K562 (cell line): ENCODE measurements around the gene ROBO2. TPM values are rescaled to one million over a fixed set of nuclear protein-coding genes. Genes with fewer than 3 reads are reported as not detected.

Source experiments
- BACH1 ChIP-seq: fragments of 200-800 bp; sonication (Bioruptor generic); IDR thresholded peaks from 2 replicates; pipeline ENCODE4 v1.6.1; 2016; ENCODE audit warnings: missing genetic modification characterization, missing compliant biosample characterization
- GTF2E2 ChIP-seq: fragments of 200-800 bp; sonication (Bioruptor generic); IDR thresholded peaks from 2 replicates; pipeline ENCODE4 v1.6.1; 2016; ENCODE audit warnings: missing genetic modification characterization, missing compliant biosample characterization
- HNRNPLL ChIP-seq: fragments of 200-400 bp; formaldehyde crosslinking; IDR thresholded peaks from 2 replicates; pipeline ENCODE4 v1.6.1; 2017; ENCODE audit warnings: low read length, low read depth, mild to moderate bottlenecking; ENCODE audit not compliant: poor library complexity, severe bottlenecking
- PCBP1 ChIP-seq: fragments of 200-400 bp; formaldehyde crosslinking; IDR thresholded peaks from 2 replicates; pipeline ENCODE4 v1.6.1; 2018; ENCODE audit warnings: mild to moderate bottlenecking, low read depth, low read length; ENCODE audit not compliant: poor library complexity, severe bottlenecking
- RHOXF2B ChIP-seq: fragments of 250-450 bp; sonication (Bioruptor Pico); conservative IDR thresholded peaks from 2 replicates; pipeline ENCODE4 v1.5.1; 2021
- SP2 ChIP-seq: IDR thresholded peaks from 2 replicates; pipeline ENCODE4 v1.6.1; 2011; ENCODE audit warnings: mild to moderate bottlenecking, low read depth, low read length, moderate library complexity; ENCODE audit not compliant: poor library complexity, severe bottlenecking; ENCODE audit errors: extremely low read depth
- STAG1 ChIP-seq: sonication (generic); formaldehyde crosslinking; IDR thresholded peaks from 2 replicates; pipeline ENCODE4 v1.5.0; 2020; ENCODE audit warnings: missing genetic modification reagents, borderline replicate concordance
- ZBED1 ChIP-seq: IDR thresholded peaks from 2 replicates; pipeline ENCODE4 v1.6.1; 2014
- ZNF445 ChIP-seq: fragments of 250-450 bp; sonication (Bioruptor Pico); IDR thresholded peaks from 2 replicates; pipeline ENCODE4 v1.4.0; 2020; ENCODE audit warnings: low read depth, mild to moderate bottlenecking, moderate library complexity
- polyA plus RNA-seq, 8 experiments: library from polyadenylated mRNA; depleted of rRNA in 4 of 8; stranded (reverse) in 5 of 8; unstranded in 3 of 8; fragments of >200 nt; fragmentation: Nextera tagmentation in 2 of 8; fragmentation: Illumina TruSeq in 1 of 8; extraction: Ambion mirVana in 2 of 8; extraction: Trizol in 1 of 8; gene quantifications; 2 replicates each; pipeline versions ENCODE4 v1.2.1 to v1.2.3, GENCODE V29; 2011 to 2014; ENCODE audit warnings: inconsistent platforms in 1 of 8, missing spikeins in 1 of 8
- total RNA-seq, 7 experiments: library from RNA; depleted of rRNA in 6 of 7; stranded (reverse); fragments of >200 nt in 6 of 7; fragmentation: Illumina TruSeq in 2 of 7; extraction: Trizol in 2 of 7; gene quantifications; 2 replicates each; pipeline versions ENCODE4 v1.2.1 to v1.2.3, GENCODE V29; 2011 to 2021; ENCODE audit warnings: low replicate concordance in 1 of 7
- TF ChIP-seq, protein P1 (sequence below), 2 experiments: IDR thresholded peaks; 2 replicates each; pipeline ENCODE4 v1.6.1; 2012; ENCODE audit warnings: improper control_type of control experiment in 2 of 2, low read depth in 2 of 2, low read length in 2 of 2, borderline replicate concordance in 1 of 2
- TF ChIP-seq, protein P2 (sequence below): sonication (generic); formaldehyde crosslinking; IDR thresholded peaks from 2 replicates; pipeline ENCODE4 v1.8.0; 2023; ENCODE audit warnings: mild to moderate bottlenecking, missing genetic modification reagents

Gene ROBO2
- total and polyA plus RNA-seq, 9 of the 15 experiments (the other 6 are each of a cell fraction or from before 2014, with no cell fraction given): 0.84 to 3.0 (median 1.7) TPM

DNA sequence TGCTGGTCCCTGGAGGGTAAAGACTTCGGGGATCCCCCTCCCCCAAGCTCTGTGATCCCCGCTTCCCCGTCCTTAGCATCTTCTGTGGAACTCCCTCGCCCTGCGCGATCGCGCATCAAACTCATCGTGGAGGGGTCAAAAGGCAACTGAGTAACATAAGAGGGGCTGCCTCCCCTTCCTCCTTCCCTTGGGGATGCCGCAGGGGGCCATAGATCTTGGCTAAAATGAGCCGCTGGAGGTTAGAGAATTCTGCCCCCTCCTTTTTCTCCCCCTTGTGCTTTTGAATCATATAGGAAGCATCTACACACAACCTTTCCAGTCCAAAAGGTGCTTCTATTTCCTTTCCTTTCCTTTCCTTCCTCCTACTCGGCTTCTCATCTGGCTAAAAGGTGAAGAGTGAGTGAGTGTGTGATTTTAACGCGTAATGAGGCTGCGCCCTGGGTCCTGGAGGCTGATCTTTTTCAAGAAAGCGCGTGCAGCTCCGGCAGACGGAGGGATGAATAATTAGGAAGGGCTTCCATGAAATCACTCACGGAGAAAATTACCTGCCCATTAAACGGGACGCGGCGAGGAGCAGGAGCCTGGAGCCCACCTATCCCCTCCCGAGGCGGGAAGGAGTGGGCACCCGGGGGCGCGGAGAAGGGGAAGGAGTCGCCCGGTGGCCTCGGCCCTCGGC is 831 bp upstream of the ROBO2 start (continued):
- no peak for TF ChIP-seq PCBP1
- TF ChIP-seq STAG1 (CRISPR knock-in tag): no peak
- no peak for TF ChIP-seq GTF2E2 (tag)
- no peak for TF ChIP-seq ZNF445 (CRISPR knock-in tag)
- TF ChIP-seq BACH1 (tag): no peak
- no peak for TF ChIP-seq HNRNPLL
- no peak for TF ChIP-seq RHOXF2B
- TF ChIP-seq ZBED1: no peak
- no peak for TF ChIP-seq SP2
- TF ChIP-seq, protein P1, sequence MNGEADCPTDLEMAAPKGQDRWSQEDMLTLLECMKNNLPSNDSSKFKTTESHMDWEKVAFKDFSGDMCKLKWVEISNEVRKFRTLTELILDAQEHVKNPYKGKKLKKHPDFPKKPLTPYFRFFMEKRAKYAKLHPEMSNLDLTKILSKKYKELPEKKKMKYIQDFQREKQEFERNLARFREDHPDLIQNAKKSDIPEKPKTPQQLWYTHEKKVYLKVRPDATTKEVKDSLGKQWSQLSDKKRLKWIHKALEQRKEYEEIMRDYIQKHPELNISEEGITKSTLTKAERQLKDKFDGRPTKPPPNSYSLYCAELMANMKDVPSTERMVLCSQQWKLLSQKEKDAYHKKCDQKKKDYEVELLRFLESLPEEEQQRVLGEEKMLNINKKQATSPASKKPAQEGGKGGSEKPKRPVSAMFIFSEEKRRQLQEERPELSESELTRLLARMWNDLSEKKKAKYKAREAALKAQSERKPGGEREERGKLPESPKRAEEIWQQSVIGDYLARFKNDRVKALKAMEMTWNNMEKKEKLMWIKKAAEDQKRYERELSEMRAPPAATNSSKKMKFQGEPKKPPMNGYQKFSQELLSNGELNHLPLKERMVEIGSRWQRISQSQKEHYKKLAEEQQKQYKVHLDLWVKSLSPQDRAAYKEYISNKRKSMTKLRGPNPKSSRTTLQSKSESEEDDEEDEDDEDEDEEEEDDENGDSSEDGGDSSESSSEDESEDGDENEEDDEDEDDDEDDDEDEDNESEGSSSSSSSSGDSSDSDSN (IDR thresholded peaks at IDR 0.05; ENCODE audit: borderline replicate concordance in 1 of 2, low read depth in 2 of 2, low read length in 2 of 2): no peak
- TF ChIP-seq, protein P2, sequence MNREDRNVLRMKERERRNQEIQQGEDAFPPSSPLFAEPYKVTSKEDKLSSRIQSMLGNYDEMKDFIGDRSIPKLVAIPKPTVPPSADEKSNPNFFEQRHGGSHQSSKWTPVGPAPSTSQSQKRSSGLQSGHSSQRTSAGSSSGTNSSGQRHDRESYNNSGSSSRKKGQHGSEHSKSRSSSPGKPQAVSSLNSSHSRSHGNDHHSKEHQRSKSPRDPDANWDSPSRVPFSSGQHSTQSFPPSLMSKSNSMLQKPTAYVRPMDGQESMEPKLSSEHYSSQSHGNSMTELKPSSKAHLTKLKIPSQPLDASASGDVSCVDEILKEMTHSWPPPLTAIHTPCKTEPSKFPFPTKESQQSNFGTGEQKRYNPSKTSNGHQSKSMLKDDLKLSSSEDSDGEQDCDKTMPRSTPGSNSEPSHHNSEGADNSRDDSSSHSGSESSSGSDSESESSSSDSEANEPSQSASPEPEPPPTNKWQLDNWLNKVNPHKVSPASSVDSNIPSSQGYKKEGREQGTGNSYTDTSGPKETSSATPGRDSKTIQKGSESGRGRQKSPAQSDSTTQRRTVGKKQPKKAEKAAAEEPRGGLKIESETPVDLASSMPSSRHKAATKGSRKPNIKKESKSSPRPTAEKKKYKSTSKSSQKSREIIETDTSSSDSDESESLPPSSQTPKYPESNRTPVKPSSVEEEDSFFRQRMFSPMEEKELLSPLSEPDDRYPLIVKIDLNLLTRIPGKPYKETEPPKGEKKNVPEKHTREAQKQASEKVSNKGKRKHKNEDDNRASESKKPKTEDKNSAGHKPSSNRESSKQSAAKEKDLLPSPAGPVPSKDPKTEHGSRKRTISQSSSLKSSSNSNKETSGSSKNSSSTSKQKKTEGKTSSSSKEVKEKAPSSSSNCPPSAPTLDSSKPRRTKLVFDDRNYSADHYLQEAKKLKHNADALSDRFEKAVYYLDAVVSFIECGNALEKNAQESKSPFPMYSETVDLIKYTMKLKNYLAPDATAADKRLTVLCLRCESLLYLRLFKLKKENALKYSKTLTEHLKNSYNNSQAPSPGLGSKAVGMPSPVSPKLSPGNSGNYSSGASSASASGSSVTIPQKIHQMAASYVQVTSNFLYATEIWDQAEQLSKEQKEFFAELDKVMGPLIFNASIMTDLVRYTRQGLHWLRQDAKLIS (CRISPR knock-in tag): no peak
